GM04503 (cell line): Measurements from ENCODE around the gene SLC9A4.

Source experiments
- DNase-seq: peaks from one replicate; pipeline ENCODE4 v3.0.0-alpha.2; 2012; ENCODE audit warnings: low read depth

Gene SLC9A4, protein sequence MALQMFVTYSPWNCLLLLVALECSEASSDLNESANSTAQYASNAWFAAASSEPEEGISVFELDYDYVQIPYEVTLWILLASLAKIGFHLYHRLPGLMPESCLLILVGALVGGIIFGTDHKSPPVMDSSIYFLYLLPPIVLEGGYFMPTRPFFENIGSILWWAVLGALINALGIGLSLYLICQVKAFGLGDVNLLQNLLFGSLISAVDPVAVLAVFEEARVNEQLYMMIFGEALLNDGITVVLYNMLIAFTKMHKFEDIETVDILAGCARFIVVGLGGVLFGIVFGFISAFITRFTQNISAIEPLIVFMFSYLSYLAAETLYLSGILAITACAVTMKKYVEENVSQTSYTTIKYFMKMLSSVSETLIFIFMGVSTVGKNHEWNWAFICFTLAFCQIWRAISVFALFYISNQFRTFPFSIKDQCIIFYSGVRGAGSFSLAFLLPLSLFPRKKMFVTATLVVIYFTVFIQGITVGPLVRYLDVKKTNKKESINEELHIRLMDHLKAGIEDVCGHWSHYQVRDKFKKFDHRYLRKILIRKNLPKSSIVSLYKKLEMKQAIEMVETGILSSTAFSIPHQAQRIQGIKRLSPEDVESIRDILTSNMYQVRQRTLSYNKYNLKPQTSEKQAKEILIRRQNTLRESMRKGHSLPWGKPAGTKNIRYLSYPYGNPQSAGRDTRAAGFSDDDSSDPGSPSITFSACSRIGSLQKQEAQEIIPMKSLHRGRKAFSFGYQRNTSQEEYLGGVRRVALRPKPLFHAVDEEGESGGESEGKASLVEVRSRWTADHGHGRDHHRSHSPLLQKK

DNA sequence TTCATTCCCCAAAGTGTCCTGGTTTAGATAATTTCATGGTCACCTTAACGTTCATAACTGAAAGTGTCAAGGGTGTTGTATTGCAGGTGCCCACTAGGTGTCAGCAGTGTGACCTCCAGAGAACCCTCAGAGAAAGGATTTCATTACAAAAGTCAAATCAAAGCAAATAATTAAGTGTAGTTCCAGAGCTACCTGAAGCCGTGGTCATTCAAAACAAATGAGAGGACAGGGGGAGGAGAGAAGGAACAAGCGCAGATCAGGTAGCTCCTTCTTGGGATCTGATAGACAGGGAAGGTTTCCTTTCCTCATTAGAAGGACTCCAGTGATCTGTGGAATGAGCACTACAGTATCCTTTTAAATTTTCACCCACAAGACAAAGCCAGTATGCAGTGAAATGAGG is at the start of gene SLC9A4:
Gene SLC9A4, plus strand, starts transcription at position 207 of the 400 bp plus-strand sequence. CDS start 534 bp downstream, outside the sequence.
- no peak for DNase-seq

DNA sequence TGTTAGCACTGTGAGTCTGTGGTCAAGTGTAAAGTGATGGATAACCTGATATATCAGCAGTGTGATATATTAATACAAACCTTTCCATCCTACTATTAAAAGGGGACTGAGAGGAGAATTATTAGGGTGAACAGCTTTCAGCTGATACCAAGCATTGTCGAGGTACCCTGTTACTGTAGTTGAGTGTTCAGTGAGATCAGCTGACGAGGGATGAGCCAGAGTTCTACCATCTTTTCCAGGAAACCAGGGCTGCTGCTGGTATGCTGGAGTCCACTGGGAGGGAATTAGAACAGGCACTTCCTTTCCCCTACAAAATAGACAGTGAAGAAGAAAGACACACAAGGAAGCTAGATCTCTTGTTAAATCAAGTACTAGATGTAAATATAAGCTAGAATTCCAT is 49.7 kb upstream of the SLC9A4 start:
- no peak for DNase-seq

DNA sequence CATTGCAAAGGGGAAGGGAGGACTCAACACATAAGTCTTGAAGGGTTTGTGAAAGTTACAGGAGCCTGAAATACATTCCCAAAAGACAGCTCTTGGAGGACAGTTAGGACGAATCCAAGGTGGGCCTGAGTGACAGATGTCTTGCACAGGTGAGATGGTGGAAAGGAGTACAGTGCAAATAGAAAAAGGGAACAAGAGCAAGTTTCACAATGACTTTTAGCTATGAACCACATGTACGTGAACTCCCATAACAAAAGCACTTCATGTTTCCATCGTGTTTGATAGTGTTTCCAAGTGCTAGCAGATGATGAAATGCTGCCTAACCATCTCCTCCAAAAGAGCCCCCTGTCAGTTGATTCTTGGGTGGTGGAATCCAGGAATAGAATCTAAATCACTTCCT is 48.3 kb upstream of the SLC9A4 start:
- no peak for DNase-seq

DNA sequence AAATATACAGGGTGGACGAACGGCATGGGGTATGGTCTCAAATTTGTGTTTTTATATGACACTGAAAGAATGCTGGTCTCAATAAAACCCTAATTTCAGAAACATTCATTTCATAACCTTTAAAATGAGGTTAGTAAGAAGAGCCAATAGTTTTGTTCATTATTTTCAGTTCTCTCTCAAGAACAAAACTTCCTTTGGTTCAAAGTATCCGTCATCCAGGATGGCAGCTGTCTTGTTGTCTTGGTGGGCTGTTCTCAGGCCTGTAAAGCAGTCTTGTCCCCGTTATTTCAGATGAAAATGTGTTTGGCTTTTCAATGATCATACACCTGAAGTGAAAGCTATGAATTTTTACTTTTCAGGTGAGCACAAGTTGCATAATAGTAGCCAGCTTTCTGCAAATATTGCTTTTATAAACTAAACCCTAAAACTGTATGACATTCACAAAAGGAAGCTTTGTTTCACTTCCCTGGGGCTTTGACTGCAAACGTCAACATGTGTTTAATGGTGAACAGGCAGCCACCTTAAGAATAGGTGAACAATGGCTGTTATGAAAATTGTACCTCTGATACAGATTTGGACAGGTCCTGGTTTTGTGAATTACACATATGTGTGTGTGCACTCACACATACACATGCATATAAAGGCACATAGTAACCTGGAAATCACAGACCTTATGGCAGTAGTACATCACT is 47.4 kb upstream of the SLC9A4 start:
- DNase-seq, result no peak

DNA sequence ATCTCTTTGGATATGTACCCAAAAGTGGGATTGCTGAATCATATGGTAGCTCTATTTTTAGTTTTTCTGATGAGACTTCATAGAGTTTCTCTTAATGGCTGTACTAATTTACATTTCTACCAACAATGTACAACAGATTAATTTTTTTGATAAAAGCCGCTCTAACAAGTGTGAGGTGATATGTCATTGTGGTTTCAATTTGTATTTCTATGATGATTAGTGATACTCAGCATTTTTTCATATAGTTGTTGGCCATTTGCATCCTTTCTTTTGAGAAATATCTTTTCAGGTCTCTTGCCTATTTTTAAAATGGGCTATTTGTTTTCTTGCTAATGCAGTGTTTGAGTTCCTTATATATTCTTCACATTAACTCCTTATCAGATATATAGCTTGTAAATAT is 45.8 kb upstream of the SLC9A4 start:
- DNase-seq, result no peak

DNA sequence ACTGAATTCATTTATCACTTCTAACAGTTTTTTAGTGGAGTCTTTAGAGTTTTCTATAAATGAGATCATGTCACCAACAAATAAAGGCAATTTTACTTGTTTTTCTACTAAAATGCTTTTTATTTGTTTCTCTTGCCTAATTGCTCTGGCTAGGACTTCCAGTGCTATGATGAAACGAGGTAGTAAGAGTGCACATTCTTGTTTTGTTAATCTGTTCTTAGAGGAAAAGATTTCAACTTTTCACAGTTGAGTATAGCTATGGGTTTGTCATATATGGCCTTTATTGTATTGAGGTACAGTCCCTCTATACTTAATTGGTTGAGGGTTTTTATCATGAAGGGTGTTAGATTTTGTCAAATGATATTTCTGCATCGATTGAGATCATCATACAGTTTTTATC is 44.5 kb upstream of the SLC9A4 start:
- no peak for DNase-seq

DNA sequence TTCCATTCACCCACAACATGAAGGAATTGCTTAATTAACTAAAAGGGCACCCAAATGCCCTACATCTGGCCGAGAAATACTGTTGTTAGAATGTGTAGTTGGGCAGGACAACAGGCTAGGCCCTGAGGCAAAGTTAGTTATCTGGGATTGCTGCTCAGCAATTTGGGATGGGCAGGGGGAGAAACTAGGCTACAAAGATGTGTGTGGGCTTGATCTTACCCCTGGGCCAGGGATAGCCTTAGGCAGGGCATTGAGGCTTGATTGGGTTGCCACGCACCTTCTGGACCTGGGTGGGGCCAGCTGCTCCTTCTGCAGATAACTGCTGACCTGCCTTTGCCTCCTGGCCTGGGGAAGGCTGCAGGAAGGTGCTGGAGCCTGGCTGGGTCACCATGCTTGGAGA is 40.6 kb upstream of the SLC9A4 start:
- no peak for DNase-seq

DNA sequence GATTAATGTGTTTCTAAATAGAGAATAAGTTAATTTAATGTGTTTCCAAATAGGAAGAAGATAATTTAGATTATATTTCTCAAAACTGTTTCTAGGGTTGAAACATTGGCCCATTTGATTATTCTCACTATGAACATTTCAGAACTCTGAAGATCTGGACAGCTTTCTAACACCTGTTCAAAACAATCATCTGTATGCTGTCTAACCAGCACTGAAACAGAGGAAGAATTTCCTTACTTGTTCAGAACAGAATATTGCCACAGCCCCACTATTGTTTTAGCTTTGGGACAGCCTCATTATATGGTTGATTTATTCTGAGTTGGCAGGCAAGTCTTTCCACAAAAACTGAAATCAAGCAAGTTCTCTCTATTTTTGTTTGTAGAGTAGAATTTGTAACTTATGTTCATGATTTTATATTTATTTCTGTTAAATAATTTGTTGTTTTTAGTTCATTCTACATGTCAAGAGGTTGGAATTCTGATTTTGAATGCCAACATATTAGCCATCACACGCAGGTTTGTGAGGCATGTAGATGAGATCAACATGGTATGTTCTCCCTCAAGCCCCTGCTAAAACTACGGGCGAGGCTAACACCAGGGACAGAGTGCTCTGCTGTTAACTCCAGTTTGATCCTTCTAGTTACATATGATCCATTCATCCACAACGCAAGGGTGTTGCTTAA is 38.9 kb upstream of the SLC9A4 start:
- DNase-seq, result no peak

DNA sequence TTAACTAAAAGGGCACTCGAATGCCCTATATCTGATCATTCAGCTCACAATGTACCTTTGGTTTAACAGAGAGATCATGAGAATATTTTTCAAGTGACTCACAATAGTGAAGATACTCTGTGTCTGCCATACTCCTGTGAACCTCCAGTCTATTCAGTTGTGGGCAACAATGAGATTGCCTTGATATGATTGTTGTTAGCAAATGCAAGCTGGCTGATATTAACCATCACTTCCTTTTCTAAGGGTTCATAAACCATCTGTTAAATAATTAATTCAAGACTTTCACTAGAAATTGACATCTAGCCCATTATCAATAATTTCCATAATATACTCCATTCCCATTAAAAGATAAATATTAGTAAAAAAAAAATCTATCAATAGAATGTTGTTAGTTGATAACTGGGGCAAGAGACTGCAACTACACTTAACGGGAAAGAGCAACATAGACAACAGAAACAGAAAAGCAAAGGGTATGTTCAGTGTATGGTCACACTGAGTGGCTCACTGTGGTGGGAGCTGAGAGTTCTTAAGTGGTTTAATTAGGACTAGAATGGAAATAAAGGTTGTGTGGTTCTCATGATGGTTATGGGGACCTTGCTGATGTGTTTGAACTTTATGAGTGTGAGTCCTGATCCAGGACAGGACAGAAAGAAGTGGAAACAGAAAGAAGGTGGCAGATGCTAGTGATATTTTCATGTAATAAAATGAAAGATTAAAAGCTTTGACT is 38.2 kb upstream of the SLC9A4 start:
- no peak for DNase-seq

DNA sequence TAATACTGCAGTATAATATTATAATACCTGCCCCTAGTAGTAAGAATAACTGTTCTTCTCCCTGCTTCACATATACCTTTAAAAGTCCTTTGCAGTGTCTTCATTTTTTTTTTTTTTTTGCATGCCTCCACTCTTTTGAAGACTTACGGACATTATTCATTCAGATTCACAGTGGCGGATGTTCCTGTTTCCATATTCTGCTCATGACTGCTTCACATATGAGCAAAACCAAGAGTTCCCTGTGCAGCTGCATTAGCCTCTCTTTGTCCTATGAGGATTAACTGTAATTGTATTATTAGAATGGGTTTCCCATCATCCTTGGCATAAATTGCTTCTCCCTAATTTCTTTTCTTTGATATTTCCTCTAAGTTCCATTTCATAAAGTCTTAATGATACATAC is 37.3 kb upstream of the SLC9A4 start:
- no peak for DNase-seq

DNA sequence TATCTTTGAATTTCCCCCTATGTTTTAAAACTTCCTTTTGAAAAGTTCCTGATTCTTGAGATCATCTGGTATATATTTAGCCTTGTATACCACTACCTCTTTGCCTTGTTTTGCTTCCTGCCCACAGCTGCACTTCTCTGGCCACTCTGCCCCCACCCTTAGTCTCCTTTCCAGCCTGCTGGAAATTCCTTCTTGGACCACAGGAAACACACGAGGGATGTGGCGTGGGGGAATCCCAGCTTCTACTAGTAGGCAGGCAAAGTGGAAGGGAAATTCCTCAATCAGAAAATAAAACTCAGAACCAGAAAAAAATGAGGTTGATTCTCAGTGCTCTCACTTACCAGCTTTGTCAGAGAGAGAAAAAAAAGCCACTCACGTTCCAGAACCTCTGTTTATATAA is 36.7 kb upstream of the SLC9A4 start:
- no peak for DNase-seq

DNA sequence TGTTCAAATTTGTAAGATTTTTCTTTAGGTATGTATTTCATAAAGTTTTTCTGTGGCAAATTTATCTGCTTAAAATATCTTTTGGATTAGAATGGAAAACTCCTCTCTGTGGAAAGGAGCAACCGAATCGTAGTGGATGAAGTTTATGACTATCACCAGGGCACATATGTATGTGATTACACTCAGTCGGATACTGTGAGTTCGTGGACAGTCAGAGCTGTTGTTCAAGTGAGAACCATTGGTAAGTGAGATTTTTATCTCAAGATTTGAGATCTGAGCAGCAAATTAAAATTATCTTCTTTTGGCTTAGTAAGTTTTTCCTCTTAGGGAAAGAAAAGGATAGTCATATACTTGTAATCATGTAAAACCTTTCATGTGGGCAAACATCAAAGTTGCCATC is 35.9 kb upstream of the SLC9A4 start:
- no peak for DNase-seq

DNA sequence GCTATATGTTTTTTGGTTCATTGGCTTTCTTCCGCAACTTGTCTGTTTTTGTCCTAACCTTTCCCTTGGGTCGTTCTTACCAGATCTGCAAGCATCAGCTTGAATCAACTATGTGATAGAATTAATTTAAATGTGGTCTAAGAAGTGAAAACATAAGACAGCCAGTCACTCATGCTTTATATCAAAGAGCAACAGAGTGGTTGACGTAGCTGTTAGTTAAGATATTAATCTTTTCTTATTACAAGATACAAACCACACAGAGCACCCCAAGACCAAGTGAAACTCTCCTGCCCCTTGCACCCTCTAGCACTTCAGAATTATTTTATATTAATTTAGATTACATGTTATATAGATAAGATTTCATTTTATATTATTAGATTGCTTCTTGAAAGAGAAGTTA is 34.9 kb upstream of the SLC9A4 start:
- no peak for DNase-seq

DNA sequence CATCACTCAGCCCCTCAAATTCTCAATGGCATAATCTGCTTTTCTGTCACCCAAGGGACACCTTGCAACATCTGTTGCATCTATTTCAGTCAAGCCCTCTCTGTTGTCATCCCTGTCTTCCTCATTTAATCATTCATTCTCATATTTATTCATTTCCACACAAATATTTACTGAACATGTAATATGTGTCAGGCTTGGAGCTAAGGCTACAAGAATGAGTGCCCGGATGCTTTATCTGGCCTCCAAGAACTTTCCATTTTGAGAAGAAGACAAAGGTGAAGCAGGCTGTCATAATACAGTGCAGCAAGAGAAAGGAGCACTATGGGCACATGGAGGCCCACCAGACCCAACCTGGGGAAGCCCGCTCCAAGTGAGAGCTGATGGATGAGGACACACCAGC is 34.4 kb upstream of the SLC9A4 start:
- DNase-seq, result no peak

DNA sequence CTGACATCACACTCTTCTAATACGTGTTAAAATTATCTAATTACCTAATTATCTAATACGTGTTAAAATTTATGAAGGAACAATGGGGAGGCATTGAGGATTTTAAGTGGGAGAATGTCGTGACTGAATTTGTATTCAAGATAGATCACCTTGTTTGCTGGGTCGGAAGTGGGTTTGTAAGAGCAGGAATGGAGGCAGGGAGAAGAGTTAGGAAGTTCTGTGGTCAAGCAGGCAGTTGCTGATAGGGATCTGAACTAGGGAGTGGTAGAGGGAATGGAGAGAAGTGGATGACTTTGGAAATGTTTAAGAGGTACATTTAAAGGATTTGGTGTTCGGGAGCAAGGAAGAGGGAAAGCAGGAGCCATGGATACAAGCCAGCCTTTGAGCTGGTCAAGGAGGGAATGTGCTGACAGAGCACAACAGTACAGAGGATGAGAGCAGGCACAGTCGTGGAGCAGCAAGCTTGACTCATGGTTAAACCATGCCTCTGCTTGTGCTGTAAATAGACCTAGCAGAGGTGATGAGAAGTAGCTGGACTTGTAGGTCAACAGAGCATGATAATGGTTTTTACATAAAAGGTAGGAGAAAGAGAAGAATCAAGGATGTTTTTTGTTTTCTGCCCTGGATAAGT is 33.8 kb upstream of the SLC9A4 start:
- no peak for DNase-seq

DNA sequence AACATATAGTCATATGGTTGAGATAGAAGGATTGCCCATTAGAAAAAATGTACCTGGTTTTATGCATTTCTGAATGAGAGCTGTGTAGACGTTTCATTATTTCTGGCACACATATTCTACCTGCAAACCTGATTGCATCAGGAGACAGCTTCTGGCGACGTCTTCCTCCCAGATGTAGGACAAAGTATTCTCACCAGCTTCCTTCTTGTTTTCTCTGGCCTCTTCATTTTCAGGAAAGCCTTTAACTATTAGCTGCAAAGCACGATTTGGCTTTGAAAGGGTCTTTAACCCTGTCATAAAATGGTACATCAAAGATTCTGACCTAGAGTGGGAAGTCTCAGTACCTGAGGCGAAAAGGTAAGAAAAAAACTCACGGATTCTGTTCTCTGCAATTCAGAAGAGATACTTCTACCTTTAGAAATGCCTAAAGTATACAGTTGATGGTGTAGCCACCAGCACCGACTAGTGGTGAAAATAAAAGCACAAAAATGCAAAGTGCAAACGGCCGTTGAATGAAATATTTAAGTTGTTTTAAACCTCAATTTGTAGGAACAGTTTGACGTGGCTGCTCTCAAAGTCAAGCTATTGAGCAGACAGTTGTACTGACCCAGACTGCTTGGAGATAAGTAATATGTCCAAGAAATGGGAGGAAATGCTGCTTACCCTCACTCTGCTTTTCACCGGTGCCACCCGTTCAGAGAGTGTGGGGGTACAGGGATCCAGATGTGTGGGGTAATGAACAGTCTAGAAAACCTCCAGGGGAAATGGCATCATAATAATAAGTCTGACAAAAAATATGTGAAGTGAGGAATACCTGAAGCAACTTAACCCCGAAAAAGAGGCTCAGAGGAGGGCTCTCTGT is 29.8 kb upstream of the SLC9A4 start:
- DNase-seq, result no peak

DNA sequence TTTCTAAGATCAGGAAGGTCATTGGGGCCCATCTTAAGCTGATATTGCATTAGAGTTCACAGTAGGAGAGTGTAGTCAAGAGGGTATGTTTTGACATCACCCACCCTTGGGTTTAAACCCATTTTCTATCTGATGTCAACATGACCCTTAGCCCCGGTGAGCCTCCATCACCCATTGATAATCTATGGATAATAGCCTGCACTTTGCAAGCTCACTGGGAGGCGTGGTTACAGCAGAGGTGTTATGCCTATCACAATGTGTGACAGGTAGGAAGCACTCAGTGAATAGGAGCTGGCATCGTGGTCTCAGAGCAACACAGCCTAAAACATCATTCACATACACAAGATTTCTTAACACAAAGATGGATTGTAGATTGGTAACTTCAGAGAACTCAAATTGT is 28.8 kb upstream of the SLC9A4 start:
- DNase-seq, result no peak

DNA sequence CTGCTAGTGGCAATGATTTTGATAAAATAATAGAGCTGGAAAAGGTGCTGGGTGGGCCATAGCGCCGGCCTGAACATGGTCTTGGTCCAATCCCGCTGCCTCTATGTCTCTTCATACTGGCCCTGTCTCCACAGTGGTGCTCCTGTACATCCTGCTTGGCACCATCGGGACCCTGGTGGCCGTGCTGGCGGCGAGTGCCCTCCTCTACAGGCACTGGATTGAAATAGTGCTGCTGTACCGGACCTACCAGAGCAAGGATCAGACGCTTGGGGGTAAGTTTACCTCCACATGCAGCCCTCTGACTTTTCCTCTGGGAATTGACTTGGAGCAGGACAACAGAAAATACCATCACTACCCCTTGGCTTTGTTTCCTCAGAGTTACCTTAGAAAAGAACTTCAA is 26.1 kb upstream of the SLC9A4 start:
- DNase-seq, result no peak

DNA sequence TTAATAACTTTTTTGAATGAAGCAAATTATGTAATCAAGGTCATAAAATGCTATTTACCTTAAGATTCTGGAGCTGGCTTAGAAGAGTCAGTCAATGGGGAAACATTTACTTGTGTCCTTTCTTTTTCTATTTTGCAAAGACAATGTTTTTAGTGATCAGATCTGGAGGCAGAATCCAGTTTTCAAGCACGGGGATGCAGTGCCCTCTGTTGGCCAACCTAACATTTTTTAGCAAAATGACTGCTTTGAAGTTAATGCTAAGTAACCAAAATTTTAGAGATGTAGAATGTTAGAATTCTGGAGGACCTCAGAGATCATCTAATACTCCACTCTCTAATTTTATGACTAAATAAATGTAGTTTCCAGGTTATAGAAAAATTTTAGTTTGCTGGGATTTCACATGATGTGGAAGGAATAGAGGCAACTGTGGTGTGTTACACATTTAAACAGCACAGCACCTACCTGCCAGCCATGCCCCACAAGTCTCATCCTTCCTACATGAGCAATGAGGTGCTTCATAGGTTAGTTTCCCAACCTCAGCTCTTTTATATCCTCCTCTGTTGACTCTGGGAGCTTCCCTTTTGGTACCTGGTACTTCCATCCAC is 23.6 kb upstream of the SLC9A4 start:
- no peak for DNase-seq

DNA sequence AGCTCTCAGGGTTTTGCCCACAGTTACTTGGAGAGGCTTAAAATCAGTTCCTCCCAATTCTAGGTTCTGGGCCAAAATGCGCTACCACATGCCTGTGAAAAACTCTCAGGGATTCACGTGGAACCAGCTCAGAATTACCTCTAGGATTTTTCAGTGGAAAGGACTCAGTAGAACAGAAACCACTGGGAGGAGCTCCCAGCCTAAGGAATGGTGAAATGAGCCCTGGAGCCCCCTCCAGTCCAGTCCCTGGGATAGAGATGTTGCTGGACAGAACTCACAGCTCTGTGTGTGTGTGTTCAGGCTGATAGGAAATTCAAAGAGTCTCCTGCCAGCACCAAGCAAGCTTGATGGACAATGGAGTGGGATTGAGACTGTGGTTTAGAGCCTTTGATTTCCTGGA is 21.1 kb upstream of the SLC9A4 start:
- no peak for DNase-seq
